Stomach (tissue), 4 donors: Measurements from ENCODE around the gene LCN10.

Source experiments
- POLR2AphosphoS5 ChIP-seq, 3 donors: sonication (generic); formaldehyde crosslinking; IDR thresholded peaks; one replicate each; pipeline ENCODE4 v1.6.1; 2016; ENCODE audit warnings: antibody characterized with exemption in 3 of 3
- TF ChIP-seq, protein P1 (sequence below), 7 experiments: fragments of 450-650 bp in 4 of 7; fragments of 200-600 bp in 3 of 7; sonication (generic) in 3 of 7; IDR thresholded peaks; one replicate each; pipeline ENCODE4 v1.5.1; 2016 to 2019; ENCODE audit warnings: antibody characterized with exemption in 7 of 7, control low read depth in 2 of 7, mild to moderate bottlenecking in 1 of 7

DNA sequence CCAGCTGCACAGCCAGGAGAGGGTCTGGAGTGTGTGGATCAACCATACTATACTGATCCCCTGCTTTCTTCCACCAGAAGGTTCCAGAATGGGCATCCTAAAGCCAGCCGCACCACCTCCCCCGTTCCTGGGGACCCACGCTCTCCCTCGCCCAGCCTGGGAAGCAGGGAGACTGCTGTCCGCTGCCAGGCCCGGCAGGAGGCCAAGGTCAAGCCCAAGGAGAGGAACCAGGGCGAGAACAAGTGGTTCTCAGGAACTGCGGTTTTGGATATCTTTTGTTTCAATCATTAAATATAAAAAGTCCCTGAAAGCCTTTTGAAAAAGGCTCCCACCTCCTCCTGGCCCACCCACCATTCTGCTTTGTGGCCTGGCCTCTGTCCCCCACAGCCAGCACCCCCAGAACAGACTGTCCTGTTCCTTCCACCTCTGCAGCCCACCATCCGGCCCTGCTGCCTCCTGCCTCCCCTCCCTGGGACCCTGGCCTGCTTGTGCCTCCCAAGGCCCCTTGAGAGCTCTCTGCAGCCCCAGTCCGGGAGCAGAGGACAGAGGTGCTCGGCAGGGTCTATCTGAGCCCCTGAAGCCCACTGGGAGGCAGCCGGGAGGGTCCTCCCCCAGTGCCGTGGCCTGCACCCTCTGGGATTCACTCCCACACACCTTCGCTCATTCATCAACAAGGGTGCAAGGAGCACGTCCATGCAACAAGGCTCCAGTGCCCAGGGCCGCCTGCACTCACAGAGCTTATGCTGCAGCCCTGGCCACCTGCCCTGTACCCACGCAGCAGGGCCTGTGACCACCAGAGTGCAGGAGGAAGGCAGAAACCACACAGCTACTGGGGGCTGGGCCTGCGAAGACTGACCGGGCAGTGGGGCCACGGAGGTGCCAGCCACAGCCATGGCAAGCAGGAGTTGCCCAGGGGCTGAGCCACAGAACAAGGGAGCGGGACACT is 6.2 kb upstream of the LCN10 start:
- TF ChIP-seq POLR2AphosphoS5 (IDR thresholded peaks at IDR 0.05): no peak
- TF ChIP-seq, protein P1, sequence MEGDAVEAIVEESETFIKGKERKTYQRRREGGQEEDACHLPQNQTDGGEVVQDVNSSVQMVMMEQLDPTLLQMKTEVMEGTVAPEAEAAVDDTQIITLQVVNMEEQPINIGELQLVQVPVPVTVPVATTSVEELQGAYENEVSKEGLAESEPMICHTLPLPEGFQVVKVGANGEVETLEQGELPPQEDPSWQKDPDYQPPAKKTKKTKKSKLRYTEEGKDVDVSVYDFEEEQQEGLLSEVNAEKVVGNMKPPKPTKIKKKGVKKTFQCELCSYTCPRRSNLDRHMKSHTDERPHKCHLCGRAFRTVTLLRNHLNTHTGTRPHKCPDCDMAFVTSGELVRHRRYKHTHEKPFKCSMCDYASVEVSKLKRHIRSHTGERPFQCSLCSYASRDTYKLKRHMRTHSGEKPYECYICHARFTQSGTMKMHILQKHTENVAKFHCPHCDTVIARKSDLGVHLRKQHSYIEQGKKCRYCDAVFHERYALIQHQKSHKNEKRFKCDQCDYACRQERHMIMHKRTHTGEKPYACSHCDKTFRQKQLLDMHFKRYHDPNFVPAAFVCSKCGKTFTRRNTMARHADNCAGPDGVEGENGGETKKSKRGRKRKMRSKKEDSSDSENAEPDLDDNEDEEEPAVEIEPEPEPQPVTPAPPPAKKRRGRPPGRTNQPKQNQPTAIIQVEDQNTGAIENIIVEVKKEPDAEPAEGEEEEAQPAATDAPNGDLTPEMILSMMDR (IDR thresholded peaks at IDR 0.05): no peak
